ENCODE data around the gene STIM2.
"Not testable (repeated sequence)": the region's sequence is repeated elsewhere in the genome, so short reads cannot be mapped to it uniquely, and the experiment has no call there.

STIM2 gene

GRCh38 chr4:26827336-26827735 lies 33.3 kb upstream of the STIM2 start:
- no CpG with 5 or more reads among the region's 6 CpGs for WGBS, 2 donors (ENCODE audit: extremely low coverage in 2 of 2, insufficient read length in 2 of 2, insufficient replicate concordance in 1 of 2)
- not testable (repeated sequence) for H4K91ac ChIP-seq (ENCODE audit: low read depth, low read length, poor library complexity); H3K4me1 ChIP-seq (ENCODE audit: control insufficient read depth in 2 of 2, insufficient read depth in 1 of 2, low read depth in 1 of 2, low read length in 2 of 2); H2AFZ ChIP-seq (ENCODE audit: low read length); H2BK15ac ChIP-seq (ENCODE audit: low read length); H3K9ac ChIP-seq (ENCODE audit: low read depth, low read length, poor library complexity); DNase-seq (ENCODE audit: low spot score); H4K8ac ChIP-seq (ENCODE audit: low read depth, low read length); H3K79me1 ChIP-seq (ENCODE audit: low read depth, low read length); H3K27me3 ChIP-seq (ENCODE audit: control insufficient read depth in 3 of 3, insufficient read depth in 3 of 3, low read depth in 1 of 3, low read length in 3 of 3); H3K36me3 ChIP-seq (replicated peaks in 1 of 2; ENCODE audit: control insufficient read depth in 2 of 2, insufficient read depth in 2 of 2, low read length in 2 of 2); H3K18ac ChIP-seq (ENCODE audit: low read length); H3K27ac ChIP-seq (replicated peaks; ENCODE audit: low read length); H3K4me3 ChIP-seq (ENCODE audit: low read length in 2 of 2); H2BK12ac ChIP-seq (ENCODE audit: low read length); H3K23ac ChIP-seq (ENCODE audit: low read depth, low read length, poor library complexity); H3K4me2 ChIP-seq (ENCODE audit: insufficient read depth, low read length, poor library complexity, severe bottlenecking); H3K4ac ChIP-seq (ENCODE audit: low read length); H2AK5ac ChIP-seq (ENCODE audit: low read depth, low read length); H3K14ac ChIP-seq (ENCODE audit: low read length); H2BK5ac ChIP-seq (ENCODE audit: low read length); H3K9me3 ChIP-seq (replicated peaks in 1 of 2; ENCODE audit: control insufficient read depth in 2 of 2, insufficient read depth in 1 of 2, low read depth in 1 of 2, low read length in 2 of 2); H2BK120ac ChIP-seq (ENCODE audit: low read depth, low read length)

- Histone ChIP-seq H2BK12ac (ENCODE audit: low read length) (no peak overlapping the region), H3K18ac (ENCODE audit: low read length) (no peak overlapping the region), H4K91ac (ENCODE audit: low read depth, low read length, poor library complexity) (no peak overlapping the region), H3K14ac (ENCODE audit: low read length) (no peak overlapping the region), H3K23ac (ENCODE audit: low read depth, low read length, poor library complexity) (no peak overlapping the region), H3K79me1 (ENCODE audit: low read depth, low read length) (no peaks in the 10 kb centered on the region), H3K4me3 (ENCODE audit: low read length in 2 of 2) (no peak overlapping the region), H3K4me2 (ENCODE audit: insufficient read depth, low read length, poor library complexity, severe bottlenecking) (no peak overlapping the region), H2BK15ac (ENCODE audit: low read length) (no peak overlapping the region), H3K9me3 (replicated peaks in 1 of 2; ENCODE audit: control insufficient read depth in 2 of 2, insufficient read depth in 1 of 2, low read depth in 1 of 2, low read length in 2 of 2) (peaks cover 0 to 5% of the 10 kb centered on the region in 2 donors), H3K27ac (replicated peaks; ENCODE audit: low read length) (no peak overlapping the region), H2BK120ac (ENCODE audit: low read depth, low read length) (no peak overlapping the region), H3K4ac (ENCODE audit: low read length) (no peak overlapping the region), H4K8ac (ENCODE audit: low read depth, low read length) (no peak overlapping the region), H2AK5ac (ENCODE audit: low read depth, low read length) (no peak overlapping the region), H2AFZ (ENCODE audit: low read length) (no peak overlapping the region), H3K27me3 (ENCODE audit: control insufficient read depth in 3 of 3, insufficient read depth in 3 of 3, low read depth in 1 of 3, low read length in 3 of 3) (no peaks in the 10 kb centered on the region), H3K4me1 (ENCODE audit: control insufficient read depth in 2 of 2, insufficient read depth in 1 of 2, low read depth in 1 of 2, low read length in 2 of 2) (no peaks in the 10 kb centered on the region), H3K9ac (ENCODE audit: low read depth, low read length, poor library complexity) (no peak overlapping the region), H3K36me3 (replicated peaks in 1 of 2; ENCODE audit: control insufficient read depth in 2 of 2, insufficient read depth in 2 of 2, low read length in 2 of 2) (no peaks in the 10 kb centered on the region), H2BK5ac (ENCODE audit: low read length) (no peak overlapping the region)
- DNase-seq (ENCODE audit: low spot score), result no peak
- WGBS, 2 donors (ENCODE audit: extremely low coverage in 2 of 2, insufficient read length in 2 of 2, insufficient replicate concordance in 1 of 2), result no CpG with 5 or more reads among the region's 6 CpGs
Observed at GRCh38 chr4:26827798-26828197, 32.8 kb upstream of the STIM2 start.

- H2BK15ac ChIP-seq (ENCODE audit: low read length), result no peak overlapping the region
- no peak overlapping the region for H3K4ac ChIP-seq (ENCODE audit: low read length)
- no peak overlapping the region for H3K14ac ChIP-seq (ENCODE audit: low read length)
- no peak overlapping the region for H2AFZ ChIP-seq (ENCODE audit: low read length)
- no peak overlapping the region for H2BK12ac ChIP-seq (ENCODE audit: low read length)
- no peak overlapping the region for H3K4me3 ChIP-seq (ENCODE audit: low read length in 2 of 2)
- H3K36me3 ChIP-seq (replicated peaks in 1 of 2; ENCODE audit: control insufficient read depth in 2 of 2, insufficient read depth in 2 of 2, low read length in 2 of 2), result no peaks in the 10 kb centered on the region
- no peak overlapping the region for H3K18ac ChIP-seq (ENCODE audit: low read length)
- no peaks in the 10 kb centered on the region for H3K27me3 ChIP-seq (ENCODE audit: control insufficient read depth in 3 of 3, insufficient read depth in 3 of 3, low read depth in 1 of 3, low read length in 3 of 3)
- no peak overlapping the region for H3K27ac ChIP-seq (replicated peaks; ENCODE audit: low read length)
- H2BK120ac ChIP-seq (ENCODE audit: low read depth, low read length), result no peak overlapping the region
- no peak for DNase-seq (ENCODE audit: low spot score)
- H3K9ac ChIP-seq (ENCODE audit: low read depth, low read length, poor library complexity), result no peak overlapping the region
- H2AK5ac ChIP-seq (ENCODE audit: low read depth, low read length), result no peak overlapping the region
- no peaks in the 10 kb centered on the region for H3K9me3 ChIP-seq (replicated peaks in 1 of 2; ENCODE audit: control insufficient read depth in 2 of 2, insufficient read depth in 1 of 2, low read depth in 1 of 2, low read length in 2 of 2)
- no peaks in the 10 kb centered on the region for H3K79me1 ChIP-seq (ENCODE audit: low read depth, low read length)
- H4K8ac ChIP-seq (ENCODE audit: low read depth, low read length), result no peak overlapping the region
- no CpG with 5 or more reads among the region's 4 CpGs for whole genome bisulfite sequencing, 2 donors (ENCODE audit: extremely low coverage in 2 of 2, insufficient read length in 2 of 2, insufficient replicate concordance in 1 of 2)
- no peak overlapping the region for H3K4me2 ChIP-seq (ENCODE audit: insufficient read depth, low read length, poor library complexity, severe bottlenecking)
- no peak overlapping the region for H3K23ac ChIP-seq (ENCODE audit: low read depth, low read length, poor library complexity)
- no peak overlapping the region for H4K91ac ChIP-seq (ENCODE audit: low read depth, low read length, poor library complexity)
- no peak overlapping the region for H2BK5ac ChIP-seq (ENCODE audit: low read length)
- no peaks in the 10 kb centered on the region for H3K4me1 ChIP-seq (ENCODE audit: control insufficient read depth in 2 of 2, insufficient read depth in 1 of 2, low read depth in 1 of 2, low read length in 2 of 2)
Observed at GRCh38 chr4:26829018-26829417, 31.6 kb upstream of the STIM2 start.

GRCh38 chr4:26830033-26830432 lies 30.6 kb upstream of the STIM2 start:
- Histone ChIP-seq H3K9me3 (replicated peaks in 1 of 2; ENCODE audit: control insufficient read depth in 2 of 2, insufficient read depth in 1 of 2, low read depth in 1 of 2, low read length in 2 of 2) (peaks cover 0 to under 1% of the 10 kb centered on the region in 2 donors), H3K9ac (ENCODE audit: low read depth, low read length, poor library complexity) (no peak overlapping the region), H3K23ac (ENCODE audit: low read depth, low read length, poor library complexity) (no peak overlapping the region), H3K14ac (ENCODE audit: low read length) (no peak overlapping the region), H2BK12ac (ENCODE audit: low read length) (no peak overlapping the region), H3K79me1 (ENCODE audit: low read depth, low read length) (no peaks in the 10 kb centered on the region), H2BK15ac (ENCODE audit: low read length) (no peak overlapping the region), H3K36me3 (replicated peaks in 1 of 2; ENCODE audit: control insufficient read depth in 2 of 2, insufficient read depth in 2 of 2, low read length in 2 of 2) (no peaks in the 10 kb centered on the region), H2AK5ac (ENCODE audit: low read depth, low read length) (no peak overlapping the region), H2BK120ac (ENCODE audit: low read depth, low read length) (no peak overlapping the region), H3K4me1 (ENCODE audit: control insufficient read depth in 2 of 2, insufficient read depth in 1 of 2, low read depth in 1 of 2, low read length in 2 of 2) (no peaks in the 10 kb centered on the region), H4K8ac (ENCODE audit: low read depth, low read length) (no peak overlapping the region), H3K4me3 (ENCODE audit: low read length in 2 of 2) (no peak overlapping the region), H2AFZ (ENCODE audit: low read length) (no peak overlapping the region), H3K27me3 (ENCODE audit: control insufficient read depth in 3 of 3, insufficient read depth in 3 of 3, low read depth in 1 of 3, low read length in 3 of 3) (no peaks in the 10 kb centered on the region), H3K4me2 (ENCODE audit: insufficient read depth, low read length, poor library complexity, severe bottlenecking) (no peak overlapping the region), H4K91ac (ENCODE audit: low read depth, low read length, poor library complexity) (no peak overlapping the region), H2BK5ac (ENCODE audit: low read length) (no peak overlapping the region), H3K27ac (replicated peaks; ENCODE audit: low read length) (no peak overlapping the region), H3K4ac (ENCODE audit: low read length) (no peak overlapping the region), H3K18ac (ENCODE audit: low read length) (no peak overlapping the region)
- DNase-seq (ENCODE audit: low spot score), result no peak
- no CpG with 5 or more reads among the region's 2 CpGs for WGBS, 2 donors (ENCODE audit: extremely low coverage in 2 of 2, insufficient read length in 2 of 2, insufficient replicate concordance in 1 of 2)
